GM04503 (cell line): Measurements from ENCODE around the gene MFSD12.

Source experiments
- DNase-seq: peaks from one replicate; pipeline ENCODE4 v3.0.0-alpha.2; 2012; ENCODE audit warnings: low read depth

The MFSD12 gene

DNA sequence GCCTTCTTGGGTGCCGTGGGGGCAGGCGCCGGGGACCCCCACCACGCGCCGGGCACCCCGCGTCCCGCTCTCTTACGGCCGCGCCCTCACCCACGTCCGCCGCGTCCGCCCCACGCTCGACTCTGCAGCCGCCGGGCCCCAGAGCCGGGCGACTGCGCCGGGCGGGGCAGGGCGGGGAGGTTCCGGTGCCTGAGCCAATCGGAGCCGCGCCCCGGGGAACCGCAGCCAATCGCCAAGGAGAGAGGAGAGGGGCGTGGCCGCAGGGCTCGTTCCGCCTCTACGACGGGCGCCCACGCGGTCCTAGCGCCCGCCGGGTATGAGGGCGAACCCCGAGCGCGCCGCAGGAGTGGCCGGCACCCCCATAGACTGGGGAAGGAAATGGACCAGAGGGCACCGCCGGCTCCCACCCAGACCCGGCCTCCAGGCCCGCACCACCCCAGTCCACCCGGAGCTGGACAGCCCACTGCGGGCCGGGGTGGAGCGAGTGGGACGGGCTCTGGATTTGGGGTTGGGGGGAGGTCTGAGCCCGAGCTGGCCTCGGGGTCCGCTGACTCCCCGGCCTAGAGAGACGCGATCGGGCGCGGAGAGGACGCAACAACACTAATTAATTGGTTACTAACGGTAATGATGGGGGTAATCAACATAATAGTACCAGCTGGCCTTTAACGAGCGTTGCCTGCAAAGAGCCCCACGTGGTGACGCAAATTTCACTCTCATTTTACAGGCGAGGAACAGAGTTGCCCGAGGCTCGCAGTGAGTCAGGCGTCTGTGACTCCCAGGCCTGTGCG is at the start of gene MFSD12:
Gene MFSD12 (minus strand): TSS at position 126 of the 788 bp plus-strand sequence. CDS start 183 bp downstream, outside the sequence.
- DNase-seq: peak; percentile 51

DNA sequence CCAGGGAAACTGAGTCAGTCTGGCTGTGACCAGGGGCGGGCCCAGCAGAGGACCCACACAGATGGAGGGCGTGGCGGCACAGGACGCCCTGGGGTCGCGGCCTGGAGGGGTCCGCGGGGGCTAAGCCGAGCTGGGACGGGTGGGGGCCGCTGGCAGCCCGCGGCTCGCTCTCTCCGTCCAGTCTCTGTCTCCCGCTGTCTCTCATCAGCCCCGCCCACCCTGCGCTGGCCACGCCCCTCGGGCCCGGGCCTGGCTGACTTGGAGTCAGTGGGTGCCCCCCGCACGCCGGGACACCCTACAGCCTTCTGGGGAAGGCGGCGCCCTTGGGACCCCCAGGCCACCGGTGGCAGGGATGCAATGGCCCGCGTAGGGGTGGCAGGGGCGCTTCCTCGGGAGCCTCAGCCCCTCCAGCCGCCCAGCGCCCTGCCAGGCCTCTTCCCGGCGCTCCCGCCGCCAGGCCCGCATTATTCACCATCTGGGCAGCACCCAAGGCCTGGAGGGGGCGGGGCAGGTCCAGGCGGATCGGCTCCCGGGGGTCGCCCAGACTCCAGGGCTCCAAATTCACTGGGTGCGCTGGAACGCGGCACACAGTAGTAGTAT is 49.4 kb upstream of the MFSD12 start, which contains the start of gene TBXA2R:
Gene TBXA2R (minus strand): TSS at position 186 of the 600 bp plus-strand sequence. CDS start 6,241 bp downstream, outside the sequence.
- no peak for DNase-seq

- DNase-seq: no peak
Observed at GRCh38 chr19:3606174-3606689, 48.8 kb upstream of the MFSD12 start.

DNA sequence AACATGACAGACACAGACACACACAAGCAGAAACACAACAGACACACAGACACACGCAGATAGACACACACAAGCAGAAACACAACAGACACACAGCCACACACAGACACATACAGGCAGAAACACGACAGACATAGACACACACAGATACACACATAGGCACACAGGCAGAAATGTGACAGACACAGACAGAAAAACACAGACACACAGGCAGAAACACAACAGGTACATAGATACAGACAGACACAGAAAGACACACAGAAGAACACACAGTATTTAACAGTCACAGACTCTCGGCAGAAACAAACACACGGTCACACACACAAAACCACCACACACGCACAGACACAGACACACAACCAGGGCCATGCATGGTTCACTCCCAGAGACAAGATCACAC is 48.4 kb upstream of the MFSD12 start:
- DNase-seq: no peak

GRCh38 chr19:3605361-3605760 is 48.0 kb upstream of the MFSD12 start:
- no peak for DNase-seq

DNA sequence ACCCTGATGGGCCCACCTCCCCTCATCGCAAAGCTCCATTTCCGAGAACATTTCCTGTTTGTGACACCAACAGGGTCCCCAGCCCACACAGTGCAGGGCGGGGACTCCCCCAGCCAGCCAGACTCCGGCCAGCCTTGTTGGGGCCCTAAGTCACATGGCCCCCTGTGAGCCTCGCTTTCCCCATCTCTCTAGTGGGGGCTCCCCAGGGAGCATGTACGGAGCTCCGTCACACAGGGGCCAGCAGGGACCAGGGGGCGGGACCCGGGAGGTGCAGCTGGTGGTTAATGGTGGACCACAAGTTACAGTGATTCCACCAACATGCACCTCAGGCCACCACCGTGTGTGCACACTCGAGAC is 47.6 kb upstream of the MFSD12 start:
- no peak for DNase-seq

DNA sequence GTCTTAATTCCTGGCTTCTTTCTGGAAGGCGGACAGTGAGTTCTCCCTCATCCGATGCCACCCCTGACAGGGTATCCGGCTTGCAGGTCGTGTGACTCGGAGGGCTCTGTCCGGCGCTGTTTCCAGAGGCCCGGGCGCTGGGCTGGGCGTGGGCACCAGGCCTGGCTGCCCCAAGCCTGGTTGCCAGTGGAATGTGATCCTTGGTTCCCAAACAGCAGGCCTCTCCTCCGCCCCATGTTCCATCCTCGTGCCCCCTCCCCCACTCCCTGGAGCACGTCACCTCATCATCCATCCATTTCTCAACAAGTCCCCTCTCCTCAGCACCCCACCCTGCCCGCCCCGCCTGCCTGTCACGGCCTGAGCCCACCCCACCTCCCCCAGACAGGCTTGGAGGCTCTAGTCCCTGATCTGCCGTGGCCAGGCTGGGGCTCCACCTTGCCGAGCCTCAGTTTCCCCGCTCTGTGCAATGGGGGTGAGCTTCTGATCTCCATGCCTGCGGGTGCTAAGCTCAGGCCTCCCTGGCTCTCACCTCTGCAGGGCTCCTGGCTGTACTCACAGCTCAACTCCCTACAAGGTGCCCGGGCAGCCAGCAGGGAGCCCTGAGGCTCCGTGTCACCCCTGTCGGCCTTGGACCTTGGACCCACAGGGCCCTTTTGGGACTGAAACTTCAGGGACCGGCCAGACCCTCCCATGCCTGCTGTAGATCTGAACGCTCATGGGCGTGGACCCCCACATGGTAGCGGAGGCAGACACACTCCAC is 47.0 kb upstream of the MFSD12 start:
- no peak for DNase-seq

DNA sequence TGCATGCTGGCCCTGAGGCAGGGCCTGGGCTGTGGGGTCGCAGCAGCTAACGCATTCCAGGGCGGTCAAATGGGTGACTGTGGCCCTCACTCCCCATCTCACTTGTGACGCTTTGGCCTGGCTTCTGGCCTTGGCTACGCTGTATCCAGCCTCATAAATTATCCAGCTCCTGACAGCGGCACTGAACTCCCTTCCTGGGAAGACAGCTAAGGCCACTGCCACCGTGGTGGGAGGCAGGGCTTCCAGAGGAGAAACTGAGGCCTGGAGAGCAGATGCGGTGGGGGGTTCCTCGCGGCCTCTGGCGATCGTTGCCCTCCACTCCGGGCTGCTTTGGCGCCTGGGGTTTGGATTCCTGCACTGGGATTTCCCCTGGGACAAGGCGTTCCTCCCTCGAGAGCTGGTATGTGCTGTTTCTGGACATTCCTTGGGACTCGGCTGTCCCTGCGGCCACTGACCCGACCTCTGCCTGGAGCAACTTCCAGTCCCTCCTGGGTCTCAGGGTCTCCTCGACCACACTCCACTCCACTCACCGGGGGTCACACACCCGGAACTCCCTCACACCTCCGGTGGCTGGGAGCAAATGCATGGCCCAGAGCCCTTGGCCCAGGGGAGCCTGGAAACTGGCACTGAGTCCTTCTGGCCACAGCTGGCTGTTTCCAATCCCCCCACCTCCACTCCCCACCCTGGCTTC is 45.9 kb upstream of the MFSD12 start:
- DNase-seq: no peak

DNA sequence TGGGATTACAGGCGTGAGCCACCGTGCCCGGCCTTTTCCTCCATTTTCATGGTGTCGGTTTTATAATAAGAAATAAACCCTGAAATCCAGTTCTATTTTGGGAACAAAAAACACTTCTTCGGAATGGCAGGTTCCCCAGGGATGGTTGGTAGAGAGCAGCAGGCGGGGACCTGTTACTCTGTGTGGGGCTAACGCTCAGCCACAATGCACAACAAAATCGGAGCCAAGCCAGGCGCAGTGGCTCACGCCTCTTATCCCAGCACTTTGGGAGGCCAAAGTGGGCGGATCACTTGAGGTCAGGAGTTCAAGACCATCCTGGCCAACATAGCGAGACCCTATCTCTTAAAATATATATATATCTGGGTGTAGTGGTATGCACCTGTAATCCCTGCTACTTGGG is 43.6 kb upstream of the MFSD12 start:
- no peak for DNase-seq

DNA sequence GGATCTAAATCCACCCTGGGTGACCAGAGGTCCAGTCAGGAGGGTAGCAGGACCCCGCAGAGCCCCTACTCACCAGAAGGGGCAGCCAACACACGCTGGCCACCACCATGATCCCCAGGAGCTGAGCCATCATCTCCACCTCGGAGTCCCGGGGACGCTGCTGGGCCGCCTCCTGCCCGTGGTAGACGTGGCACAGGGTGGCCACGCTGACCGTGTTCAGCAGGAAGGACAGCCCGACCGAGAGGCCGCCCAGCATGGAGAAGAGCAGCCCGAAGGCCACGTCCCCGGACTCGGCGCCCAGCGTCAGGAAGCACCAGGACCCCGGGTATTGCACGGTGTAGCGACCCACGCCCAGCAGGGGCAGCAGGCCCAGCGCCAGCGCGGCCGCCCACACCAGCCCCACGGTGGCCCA is 42.4 kb upstream of the MFSD12 start:
- no peak for DNase-seq

DNA sequence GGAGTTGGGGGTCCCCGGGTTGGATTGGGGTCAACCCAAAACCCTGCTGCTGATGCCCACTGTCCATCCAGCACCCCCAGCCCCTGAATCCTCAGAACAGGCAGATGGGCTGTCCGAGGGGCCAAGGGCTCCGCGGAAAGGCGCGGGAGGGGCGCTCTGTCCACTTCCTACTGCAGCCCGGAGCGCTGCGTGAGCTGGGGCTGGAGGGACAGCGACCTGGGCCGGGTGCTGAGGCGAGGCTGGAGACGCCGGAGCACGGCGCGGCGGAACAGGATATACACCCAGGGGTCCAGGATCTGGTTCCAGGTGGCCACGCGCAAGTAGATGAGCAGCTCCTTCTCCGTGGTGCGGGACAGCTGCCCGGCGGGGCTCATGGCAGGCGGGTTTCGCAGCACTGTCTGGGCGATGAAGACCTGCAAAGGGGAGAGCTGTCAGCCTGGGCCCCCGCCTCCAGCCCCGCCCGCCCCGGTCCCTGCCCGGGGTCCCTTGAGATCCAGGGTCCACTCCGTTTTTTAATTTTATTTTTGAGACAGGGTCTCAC is 38.2 kb upstream of the MFSD12 start:
- DNase-seq: no peak

DNA sequence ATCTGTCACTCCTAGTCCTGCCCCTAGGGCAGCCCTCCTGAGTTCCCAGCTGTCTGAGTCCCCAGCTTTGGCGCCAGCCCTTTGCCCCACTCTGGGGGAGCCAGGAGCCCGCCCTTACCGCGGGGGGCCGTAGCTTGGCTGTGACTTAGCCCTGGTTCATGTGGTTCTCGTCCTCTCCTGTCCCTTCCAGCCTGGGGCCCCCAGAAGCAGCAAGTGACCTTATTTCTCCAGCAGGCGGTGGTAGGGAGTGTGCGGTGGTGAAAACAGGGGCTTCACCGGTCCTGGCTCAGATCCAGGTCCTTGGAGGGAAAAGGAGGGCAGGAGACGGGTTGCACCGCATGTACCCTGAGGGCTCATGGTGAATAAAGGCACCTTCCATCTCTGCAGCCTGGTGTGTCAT is 35.8 kb upstream of the MFSD12 start:
- no peak for DNase-seq

DNA sequence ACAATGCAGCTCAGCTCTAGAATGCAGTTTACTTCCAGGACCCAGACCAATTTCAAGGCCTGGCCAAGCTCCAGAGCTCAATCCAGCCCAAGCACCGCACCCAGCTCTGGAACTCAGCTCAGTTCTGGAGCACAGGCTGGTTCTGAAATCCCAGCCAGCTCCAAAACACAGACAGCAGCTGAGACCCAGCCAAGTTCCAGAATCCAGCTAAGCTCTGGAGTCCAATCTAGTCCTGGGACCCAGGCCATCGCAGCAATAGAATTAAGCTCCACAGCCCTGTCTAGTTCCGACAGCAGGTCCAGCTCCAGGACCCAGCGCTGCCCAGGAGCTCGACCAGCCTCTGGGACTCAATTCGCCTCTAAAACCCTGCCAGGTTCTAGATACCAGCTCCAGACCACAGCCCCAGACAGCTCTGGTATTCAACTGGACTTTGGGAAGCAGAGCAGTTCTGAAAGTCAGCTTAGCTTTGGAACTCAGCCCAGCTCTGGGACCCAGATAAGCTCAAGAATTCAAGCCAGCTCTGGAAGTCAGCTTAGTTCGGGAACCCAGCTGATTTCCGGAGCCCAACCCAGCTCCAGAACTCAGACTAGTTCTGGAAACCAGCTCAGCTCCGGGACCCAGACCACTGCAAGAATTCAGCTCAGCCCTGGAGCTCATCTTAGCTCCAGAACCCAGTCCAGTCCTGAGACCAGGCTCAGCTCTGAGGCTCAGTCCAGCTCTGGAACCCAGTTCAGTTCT is 34.7 kb upstream of the MFSD12 start:
- DNase-seq: no peak

DNA sequence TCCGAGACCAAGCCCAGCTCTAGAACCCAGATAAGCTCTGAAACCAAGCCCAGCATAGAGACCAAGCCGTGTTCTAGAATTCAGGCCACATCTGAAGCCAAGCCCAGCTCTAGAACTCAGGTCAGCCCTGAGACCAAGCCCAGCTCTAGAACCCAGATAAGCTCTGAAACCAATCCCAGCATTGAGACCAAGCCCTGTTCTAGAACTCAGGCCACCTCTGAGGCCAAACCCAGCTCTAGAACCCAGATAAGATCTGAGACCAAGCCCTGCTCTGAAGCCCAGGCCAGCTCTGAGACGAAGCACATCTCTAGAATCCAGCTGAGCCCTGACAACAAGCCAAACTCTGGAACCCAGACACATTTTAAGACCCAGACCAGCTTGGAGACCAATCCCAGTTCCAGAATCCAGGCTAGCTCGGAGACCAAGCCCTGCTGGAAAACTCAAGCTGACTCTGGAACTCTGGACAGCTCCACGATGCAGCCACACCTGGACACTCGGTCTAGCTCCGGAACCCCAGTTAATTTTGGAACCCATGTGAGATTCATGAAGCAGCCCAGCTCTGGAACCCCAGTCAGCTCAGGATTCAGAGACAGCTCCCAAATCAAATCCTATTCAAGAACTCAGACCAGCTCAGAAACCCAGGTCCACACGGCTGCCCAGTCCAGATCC is 33.7 kb upstream of the MFSD12 start:
- no peak for DNase-seq

- DNase-seq: no peak
Observed at GRCh38 chr19:3589949-3590348, 32.6 kb upstream of the MFSD12 start.

DNA sequence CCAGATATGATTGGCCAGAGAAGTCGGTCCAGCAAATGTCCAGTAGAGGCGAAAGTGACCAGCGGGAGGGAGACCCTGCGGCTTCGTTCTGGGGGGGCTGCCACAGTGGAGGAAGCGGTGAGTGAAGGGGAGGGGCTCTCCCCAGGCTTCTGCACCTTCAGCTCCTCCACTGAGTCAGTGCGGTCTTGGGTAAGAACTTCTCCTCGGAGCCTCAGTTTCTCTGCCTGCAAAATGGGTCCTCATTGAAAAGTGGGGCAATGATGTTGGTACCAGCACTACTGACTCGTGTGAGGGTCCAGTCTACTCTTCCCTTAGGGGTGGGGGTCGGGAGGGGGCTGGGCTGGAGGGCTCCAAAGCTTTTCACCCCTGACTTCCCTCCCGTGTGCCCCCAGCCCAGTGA is 32.1 kb upstream of the MFSD12 start:
- DNase-seq: no peak

DNA sequence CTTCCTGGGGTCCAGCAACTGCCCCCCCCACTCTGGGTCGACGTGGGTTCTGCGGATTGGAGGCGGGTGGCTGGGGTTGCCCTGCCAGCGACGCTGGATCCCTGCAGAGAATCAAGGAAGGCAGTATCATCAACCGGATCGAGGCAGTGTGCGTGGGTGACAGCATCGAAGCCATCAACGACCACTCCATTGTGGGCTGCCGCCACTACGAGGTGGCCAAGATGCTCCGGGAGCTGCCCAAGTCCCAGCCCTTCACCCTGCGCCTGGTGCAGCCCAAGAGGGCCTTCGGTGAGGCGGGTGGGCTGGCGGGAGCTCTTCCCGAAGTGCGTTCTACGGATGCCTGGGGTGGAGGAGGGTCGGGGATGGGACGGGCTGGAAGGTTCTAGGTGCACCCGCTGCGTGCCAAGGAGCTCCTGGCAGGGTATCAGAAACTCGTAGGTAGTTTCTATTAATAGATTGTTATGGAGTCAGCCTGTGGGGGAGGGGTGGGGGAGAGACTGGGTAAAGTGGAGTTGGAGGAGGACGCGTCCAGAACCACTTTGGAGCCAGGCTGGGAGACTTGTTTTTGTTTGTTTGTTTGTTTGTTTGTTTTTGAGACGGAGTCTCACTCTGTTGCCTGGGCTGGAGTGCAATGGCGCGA is 29.4 kb upstream of the MFSD12 start:
- DNase-seq: no peak

DNA sequence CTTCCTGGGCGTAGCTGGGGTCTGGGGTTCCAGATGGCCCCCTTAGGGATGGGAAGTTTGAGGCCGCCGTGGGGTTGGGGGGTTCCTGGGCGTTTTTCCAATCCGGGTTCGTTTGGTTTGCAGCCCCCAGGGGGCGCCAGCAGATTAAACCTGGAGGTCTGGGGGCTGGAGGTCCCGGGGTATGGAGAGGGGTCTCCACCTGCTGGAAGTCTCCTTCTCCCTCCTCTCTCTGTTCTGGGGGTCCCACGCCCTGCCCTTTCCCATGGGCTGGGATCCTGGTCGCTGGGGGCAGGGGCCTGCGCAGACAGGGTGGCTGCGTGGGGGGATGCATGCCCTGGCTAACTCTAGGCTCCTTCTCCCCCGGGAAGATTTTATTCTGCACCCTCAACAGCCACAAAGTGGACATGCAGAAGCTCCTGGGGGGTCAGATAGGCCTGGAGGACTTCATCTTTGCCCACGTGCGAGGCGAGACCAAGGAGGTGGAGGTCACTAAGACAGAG is 28.8 kb upstream of the MFSD12 start:
- no peak for DNase-seq

DNA sequence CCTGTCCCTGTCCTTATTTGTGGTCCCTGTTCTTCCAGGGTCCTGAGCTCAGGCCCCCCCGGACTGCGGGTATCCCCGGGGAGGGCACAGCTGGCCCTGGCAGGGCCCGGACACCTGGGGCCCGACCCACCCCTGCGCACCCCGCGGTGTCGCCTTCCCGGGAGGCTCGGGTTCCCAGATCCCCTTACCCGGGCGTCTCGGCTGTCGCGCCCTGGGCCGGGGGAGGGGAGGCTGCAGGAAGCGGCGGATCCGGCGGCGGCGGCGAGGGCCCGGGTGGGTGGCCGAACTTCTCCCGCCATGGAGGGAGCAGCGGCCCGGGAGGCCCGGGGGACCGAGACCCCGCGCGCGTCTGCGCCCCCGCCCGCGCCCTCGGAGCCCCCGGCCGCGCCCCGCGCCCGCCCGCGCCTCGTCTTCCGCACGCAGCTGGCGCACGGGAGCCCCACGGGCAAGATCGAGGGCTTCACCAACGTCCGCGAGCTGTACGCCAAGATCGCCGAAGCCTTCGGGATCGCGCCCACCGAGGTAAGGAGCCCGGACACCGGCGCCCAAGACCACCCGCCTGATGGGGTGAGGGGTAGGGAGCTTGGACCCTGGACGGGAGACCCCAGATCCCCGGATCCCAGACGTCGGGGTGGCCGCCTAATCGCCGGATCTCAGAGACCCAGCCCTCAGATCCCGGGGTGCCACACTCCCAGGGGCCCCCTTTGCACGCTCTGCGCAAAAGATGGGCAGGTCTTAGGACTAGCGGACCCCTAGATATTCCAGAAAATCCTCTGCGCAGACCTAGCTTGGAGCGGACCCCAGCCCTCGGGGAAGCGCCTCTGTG is 28.1 kb upstream of the MFSD12 start, which contains the start of gene GIPC3:
Gene GIPC3 (plus strand): TSS at position 178 of the 826 bp plus-strand sequence. CDS start 120 bp downstream, at position 298.
- no peak for DNase-seq
